ENCODE data around the gene FSTL1.

The FSTL1 gene

DNA sequence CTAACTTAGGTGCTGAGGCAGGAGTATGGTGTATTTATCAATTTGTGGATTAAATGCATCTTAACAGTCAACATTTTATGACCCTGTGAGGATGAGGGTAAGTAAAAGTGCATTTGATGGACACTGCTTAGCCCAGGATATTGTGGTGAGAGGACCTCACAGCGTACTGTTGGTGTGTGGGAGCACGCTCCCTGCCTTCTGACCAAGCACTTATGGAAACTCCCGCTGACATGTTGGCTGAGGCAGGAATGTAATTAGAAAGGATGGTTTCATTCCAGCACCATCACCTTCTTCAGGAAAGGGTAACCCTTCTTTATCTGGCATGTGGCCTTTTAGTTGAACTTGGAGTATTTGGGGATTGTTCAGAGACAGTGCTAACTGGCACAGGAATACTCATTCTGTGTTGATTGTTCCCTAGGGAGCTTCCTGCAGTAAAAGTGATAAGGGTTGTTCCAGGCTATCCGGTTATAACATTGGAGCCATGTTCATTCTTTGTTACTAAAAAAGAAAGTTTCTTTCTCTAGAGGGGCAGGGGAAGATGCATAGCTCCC lies 11.7 kb upstream of the FSTL1 start:
- no peak for DNase-seq

DNA sequence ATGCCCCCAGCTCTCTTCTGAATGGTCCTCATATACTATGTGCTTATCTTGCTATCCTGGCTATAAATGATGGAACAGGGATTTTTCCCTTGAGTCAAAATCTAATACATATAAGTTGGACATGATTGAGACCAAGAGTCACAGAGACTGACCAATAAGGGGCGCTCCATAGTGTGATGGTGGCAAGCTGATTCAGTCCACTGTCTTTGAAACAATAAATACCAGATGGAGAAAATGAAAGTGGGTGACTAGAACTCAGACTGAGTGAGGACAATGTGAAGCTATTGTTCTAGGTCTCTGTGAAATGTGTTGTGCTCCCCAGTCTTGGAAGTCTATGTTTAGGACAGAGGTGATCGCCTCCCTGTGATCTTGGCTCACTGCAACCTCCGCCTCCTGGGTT lies 10.6 kb upstream of the FSTL1 start:
- no peak for DNase-seq

DNA sequence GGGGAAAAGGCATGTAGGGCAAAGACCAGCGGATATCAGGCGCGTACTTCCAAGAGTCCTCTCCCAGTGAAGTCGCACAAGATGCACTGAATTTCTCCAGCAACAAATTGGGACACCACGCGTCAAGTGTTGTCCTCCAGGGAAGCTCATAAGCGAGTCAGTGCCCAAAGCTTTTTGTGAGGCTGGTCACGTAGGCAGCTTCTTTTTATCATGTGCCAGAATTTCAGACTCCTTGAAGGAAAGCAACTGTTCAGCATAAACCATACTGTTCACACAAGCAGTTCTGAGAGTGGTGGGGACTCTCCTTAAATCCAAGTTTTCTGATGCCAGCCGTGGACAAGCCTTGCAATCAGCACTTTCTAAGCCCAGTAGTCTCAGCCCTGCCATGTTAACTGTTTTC lies 10.1 kb upstream of the FSTL1 start:
- no peak for DNase-seq

DNA sequence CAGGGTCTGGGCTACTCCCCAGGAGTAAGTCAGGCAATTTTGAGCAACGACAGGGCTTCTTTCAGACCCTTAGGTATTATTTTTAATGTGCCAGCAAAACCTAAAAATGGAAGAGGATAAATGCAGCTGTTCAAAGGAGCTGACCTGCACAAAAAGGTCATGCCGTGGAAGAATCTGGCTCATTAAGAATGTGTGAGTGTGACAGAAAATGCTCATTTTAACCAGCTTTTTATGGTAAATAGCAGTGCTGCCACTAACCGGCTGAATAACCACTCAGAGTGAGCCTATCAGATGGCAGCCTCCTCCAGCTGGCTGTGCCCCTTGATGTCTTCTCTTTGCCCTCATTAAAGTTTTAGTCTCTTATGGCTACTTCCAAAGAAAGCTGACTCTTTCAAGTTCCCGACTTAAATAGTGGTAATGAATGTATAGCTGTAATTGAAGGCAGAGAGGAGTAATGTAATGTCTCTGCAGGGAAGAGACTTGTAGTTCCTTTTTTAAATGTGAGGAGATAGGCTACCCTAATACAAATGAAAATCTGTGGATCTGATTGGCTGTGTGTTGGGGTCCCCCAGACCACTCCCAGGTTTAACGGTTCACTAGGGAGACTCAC lies 9.5 kb upstream of the FSTL1 start:
- no peak for DNase-seq

DNA sequence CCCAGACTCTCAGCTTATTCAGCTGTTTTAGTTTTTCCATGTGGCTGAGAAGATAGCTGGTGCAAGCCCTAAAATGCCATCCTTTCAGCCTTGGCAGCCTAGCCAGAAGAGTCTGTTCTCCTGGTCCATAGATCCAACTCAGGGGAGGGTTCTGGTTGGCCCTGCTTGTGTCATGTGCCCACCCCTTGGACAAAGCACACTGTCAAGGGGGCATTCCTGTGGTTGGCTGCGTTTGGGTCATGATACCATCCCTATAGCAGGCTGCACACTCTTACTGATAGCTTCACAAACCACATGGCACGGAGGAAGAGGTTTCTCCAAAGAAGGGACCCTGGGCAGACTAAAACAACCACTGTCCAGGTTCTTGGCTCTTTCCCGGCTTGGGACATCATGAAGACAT lies 8.4 kb upstream of the FSTL1 start:
- DNase-seq, result no peak

- DNase-seq, result no peak
Measured at GRCh38 chr3:120457827-120458226, 7.0 kb upstream of the FSTL1 start.

- DNase-seq, result no peak
Measured at GRCh38 chr3:120454076-120454689, 3.4 kb upstream of the FSTL1 start.

DNA sequence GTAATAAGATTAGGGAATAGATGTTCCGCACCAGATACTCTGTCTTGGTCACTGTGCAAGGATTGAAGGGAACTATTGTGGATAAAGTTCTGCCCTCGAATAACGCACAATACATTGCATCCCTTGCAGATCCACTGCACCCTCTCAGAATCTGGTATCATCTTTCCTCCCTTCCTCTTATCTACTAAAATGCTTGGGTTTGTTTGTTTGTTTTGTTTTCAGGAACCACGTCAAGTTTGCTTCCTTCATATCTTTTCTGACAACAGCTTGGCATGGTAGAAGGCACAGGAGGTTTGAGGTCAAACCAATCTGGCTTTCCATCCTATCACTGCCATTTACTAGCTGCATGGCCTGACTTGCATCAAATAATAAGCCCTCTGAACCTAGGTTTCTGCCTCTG lies 2.0 kb upstream of the FSTL1 start:
- no peak for DNase-seq

- no peak for DNase-seq
Measured at GRCh38 chr3:120451806-120452205, 1.0 kb upstream of the FSTL1 start.

DNA sequence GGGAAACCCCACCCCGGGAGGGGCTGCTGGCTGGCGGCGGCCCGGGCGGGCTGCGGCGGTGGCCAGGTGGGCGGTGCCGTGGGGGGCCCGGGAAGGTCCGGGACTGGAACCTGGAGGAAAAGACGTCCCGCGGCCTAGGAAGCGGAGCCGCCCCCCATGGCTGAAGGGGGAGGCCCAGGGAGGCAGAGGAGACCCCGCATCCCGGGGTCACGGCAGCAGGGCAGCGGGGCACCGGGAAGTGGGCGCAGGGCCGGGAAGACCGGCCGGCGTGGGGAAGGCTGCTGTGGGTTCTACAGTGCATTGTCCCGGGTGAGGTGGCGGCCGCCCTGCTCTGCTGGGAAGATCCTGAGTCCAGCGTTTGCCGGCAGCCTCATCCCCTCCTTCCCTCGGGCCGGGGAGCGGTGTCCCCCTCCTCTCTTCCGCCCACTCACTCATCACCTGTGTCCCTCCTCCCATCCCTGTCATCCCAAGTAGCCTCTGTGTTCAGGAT lies 525 bp upstream of the FSTL1 start:
- no peak for DNase-seq

- no peak for DNase-seq
Measured at GRCh38 chr3:120449701-120450599, 842 bp downstream of the FSTL1 start.

DNA sequence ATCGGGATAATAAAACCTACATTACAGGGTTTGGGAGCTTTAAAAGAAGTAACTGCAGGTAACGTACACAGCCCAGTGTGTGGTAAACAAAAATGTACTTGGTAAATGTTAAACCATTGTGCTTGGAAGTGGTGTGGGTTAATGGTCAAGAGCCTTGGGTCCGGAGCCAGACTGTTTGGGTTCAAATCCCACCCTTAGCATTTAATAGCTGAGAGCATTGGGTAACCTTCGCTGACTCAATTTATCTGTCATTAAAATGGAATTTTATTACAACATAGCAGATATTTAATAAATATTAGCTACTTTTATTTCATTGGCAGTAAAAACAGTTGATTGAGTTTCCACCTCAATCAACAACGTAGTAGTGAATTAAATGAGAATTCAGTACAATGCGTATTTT lies 1.5 kb downstream of the FSTL1 start:
- DNase-seq, result no peak

DNA sequence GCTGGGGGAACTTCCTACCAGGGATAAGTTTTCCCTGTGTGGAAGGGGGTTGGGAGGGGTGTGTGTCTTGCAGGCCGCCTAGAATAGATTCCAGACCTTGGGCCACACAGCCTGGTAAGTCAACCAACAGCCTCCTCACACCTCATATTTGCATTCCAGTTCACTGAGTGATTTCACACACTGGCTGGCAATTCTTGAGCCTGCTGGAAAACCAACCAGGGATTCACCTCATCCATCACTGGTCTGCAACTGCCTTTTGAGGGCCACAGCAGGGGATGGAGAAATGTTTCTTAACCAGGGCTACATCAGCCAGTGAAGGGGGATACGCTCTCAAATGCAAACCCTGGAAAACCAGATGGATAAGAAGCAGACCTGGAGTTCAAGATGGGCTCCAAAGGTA lies 2.0 kb downstream of the FSTL1 start:
- DNase-seq, result no peak

GRCh38 chr3:120446891-120447668 lies 3.7 kb downstream of the FSTL1 start:
- no peak for DNase-seq

GRCh38 chr3:120445654-120446053 lies 5.1 kb downstream of the FSTL1 start:
- no peak for DNase-seq

- no peak for DNase-seq
Measured at GRCh38 chr3:120443626-120444123, 7.1 kb downstream of the FSTL1 start.

DNA sequence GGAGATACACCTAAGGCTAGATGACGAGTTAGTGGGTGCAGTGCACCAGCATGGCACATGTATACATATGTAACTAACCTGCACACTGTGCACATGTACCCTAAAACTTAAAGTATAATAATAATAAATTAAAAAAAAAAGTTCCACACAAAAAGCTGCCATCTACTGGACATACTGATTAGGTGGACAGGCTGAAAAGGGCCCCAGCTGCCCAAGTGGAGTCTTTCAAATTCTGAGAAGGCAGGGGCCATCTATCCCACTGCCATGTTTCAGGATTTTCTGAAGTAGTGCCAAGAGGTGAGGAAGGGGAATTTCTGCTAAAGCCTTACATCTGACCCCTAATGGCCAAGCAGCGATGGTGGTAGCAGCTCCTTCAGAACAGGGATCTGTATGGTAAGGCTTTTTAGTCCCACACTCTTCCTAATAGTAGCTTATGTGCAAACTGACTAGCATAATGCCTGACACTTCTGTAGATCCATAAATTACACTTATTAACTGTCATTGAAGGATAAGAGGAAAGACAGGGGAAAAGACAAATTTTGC lies 7.7 kb downstream of the FSTL1 start:
- DNase-seq, result no peak

DNA sequence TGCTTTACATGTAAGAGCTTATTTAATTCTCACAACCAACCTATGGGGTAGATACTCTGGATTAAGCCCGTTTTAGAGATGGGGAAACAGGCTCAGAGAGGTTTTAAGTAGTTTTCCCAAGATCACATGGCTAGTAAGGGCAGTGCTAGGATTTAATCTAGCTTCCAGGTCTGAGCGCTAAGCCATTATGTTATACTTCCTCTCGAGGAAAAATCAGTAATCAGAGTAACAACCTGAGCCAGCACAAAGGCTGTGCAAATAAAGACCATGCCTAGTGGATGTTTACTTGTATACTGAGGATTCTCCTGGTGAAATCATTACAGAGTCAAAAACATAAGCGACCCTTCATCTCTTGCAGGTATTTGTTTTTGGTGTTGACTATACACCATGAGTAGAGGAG lies 9.0 kb downstream of the FSTL1 start:
- DNase-seq, result no peak

GRCh38 chr3:120440762-120441161 lies 10.0 kb downstream of the FSTL1 start:
- DNase-seq, result no peak

DNA sequence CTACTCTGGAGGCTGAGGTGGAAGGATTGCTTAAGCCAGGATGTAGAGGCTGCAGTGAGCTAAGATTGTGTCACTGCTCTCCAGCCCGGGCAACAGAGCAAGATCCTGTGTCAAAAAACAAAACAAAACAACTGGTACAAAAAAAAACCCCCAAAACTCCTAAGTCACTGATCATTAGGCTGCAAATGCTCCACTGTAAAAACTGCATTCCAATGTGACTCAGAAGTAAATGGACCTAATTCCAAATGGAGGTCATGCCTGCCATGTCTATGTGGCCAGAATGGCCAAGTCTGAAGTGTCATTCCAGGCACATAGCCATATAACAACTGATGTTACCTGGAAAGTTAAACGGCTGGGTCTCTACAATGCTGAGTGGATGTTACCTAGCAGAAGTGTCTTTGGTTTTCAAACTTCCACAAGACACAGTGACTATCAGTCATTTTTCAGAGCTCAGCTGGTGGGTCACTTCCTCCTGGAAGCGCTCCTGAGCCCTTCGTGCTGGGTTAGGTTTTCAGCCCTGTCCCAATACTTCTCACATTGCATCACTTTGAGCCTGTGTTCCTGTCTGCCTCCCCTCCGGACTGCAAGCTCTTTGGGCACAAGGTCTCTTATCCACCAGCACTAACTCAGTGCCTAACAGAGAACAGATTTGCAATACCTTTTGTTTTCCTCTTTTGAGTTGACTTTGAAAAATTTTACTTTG lies 10.6 kb downstream of the FSTL1 start:
- no peak for DNase-seq

DNA sequence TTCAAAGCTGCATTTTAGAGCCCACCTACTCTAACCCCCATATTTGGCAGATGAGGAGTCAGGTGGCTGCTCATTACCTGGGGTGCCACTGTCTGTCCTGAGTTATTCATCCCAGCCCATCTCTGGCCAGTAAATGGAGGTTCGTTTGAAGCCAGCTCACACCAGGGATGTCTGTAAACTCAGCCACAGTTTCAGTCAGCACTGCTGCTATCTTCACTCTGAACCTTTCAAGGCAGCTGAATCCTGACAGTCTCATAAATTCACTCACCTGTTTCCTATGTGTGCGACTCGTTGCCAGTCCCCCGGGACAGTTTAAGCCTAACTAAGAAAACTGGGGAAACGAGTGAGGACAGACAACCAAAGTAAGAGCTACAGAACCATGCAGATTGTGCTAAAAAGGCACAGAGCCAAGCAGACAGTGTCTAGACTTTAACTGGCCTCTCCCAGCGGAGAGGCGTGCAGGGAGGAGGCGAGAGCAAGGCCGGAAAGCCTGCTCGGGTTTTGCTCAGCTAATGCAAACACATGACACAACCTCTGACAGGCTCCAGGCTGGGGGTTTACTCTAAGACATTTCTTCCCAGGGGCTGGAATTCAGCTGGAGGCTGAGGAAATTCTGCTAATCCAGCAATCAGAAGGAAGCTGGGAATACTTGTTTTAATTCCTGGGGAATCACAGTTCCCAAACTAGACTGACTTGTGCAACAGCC lies 12.0 kb downstream of the FSTL1 start:
- DNase-seq, result no peak
